GM18517 (cell line): ENCODE measurements around the gene RBPMS2.
"Not testable (repeated sequence)": the region's sequence is repeated elsewhere in the genome, so short reads cannot be mapped to it uniquely, and the experiment has no call there.

Experiments
- ATAC-seq: cut with Tn5 transposase; IDR thresholded peaks from one replicate; pipeline ENCODE4 v1.9.1; 2021; ENCODE audit warnings: mild to moderate bottlenecking, moderate library complexity; ENCODE audit not compliant: unreplicated experiment

The RBPMS2 gene

GRCh38 chr15:64754663-64755426, 20.5 kb downstream of the RBPMS2 start:
- no peak for ATAC-seq

DNA sequence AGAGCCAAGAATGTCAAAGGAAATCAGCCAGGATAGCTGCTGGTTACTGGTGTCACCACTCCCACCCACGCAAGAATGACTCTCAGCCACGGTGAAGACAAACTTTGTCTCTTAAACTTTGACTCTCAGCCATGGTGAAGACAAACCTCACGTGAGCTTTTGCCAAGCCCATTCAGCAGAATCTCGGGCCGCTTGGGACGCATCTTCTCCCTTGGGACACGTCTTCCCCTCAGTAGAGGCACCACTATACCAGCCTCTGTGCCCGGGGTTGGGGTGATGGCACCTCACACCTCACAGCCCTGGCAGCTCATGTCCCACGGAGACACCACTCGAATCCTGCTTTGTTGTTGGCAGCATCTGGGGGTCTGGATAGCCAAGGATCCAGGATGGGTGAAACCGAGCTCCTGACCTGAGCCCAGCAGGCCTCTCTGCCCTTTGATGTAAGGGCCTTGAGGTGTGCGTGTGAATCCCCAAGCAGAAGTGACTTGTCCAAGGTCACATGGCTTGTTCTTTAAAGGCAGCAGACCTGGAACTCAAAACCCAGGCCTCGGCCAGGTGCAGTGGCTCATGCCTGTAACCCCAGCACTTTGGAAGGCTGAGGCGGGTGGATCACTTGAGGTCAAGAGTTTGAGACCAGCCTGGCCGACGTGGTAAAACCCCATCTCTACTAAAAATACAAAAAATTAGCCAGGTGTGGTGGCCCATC, 21.8 kb downstream of the RBPMS2 start:
- ATAC-seq, result no peak

DNA sequence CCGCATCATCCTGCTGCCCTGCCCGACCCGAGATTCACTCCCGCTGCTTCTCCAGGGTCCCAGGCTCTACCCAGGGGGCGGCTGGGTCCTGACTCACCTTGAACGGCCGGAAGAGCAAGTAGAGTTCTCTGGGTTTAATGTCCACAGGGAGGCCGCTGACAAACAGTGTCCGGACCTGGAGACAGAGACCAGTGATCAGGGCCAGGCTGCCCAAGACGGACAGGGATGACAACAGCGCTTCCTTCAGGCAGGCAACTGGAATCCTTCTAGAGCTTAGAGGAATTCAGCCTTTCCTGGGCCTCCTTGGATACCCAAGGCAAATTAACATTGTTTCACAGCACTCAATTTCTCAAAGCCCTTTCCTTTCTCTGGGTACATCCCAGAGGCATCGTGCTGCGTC, 23.9 kb downstream of the RBPMS2 start:
- ATAC-seq, result no peak

GRCh38 chr15:64749999-64750657, 25.3 kb downstream of the RBPMS2 start:
- ATAC-seq, result no peak

GRCh38 chr15:64749167-64749566, 26.2 kb downstream of the RBPMS2 start:
- no peak for ATAC-seq

- ATAC-seq, result no peak
Measured at GRCh38 chr15:64748251-64748650, 27.1 kb downstream of the RBPMS2 start.

DNA sequence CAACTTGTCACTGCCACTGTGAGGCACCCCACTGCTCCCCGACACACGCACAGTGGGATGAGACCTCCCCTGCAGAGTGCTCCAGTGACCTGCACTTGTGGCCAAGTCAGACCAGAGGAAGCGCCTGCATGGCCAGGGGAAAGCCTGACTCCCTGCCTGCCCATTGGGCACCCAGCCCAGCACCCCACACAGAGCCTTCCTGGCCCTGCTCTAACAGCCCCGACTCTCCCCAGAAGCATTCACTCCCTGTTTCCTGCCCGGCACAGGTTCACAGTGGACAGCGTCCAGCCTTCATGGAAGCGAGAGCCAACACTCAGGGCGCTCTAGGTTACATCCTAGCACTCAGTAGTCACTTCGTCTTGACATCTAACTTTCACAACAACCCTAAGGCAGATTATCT, 27.8 kb downstream of the RBPMS2 start:
- ATAC-seq, result no peak

DNA sequence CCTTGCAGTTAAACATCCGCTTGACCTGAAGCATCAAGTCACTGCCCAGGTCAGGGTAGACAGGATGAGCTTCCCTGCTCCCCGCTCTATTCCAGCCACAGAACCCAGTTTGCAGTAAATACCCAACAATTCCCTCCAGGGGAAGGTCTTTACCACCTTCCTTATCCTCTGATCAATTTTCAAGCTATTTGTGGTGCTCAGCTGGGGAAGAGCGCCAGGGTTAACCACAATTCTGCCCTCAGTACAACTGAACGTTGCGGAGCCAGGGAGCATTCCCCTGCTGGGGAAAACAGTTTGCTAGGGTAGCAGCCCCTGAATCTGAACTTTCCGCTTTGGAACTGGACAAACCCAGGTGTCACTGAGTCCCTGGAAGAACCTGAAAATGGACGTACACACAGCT, 28.5 kb downstream of the RBPMS2 start:
- no peak for ATAC-seq

DNA sequence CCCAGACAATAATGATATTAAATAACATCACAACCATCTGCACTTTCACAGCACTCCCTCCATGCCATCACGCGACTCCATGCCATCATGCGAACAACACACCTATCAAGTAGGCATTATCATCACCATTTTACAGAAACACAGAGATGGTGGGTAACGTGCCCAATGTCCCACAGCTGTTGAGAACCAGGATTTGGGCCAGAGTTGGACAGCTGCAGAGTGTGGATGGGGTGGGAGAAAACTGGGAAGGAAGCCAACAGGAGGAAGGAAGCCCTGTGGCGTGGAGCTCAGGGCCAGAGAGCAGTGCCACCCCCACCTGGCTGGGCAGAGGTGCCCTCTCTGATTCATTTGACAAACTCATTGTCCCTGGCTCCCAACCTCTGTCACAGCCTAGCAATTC, 29.0 kb downstream of the RBPMS2 start:
- no peak for ATAC-seq

DNA sequence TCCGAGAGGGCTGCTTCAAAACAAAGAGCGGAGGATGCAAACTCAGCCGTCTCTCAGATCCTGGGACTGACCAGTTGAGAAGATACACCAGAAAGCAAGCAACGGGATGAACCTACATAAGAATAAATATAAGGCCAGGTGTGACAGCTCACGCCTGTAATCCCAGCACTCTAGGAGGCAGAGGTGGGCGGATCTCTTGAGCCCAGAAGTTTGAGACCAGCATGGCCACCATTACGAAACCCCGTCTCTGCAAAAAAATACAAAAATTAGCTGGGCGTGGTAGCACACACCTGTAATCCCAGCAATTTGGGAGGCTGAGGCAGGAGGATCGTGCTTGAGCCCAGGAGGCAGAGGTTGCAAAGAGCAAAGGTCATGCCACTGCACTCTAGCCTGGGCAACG, 31.7 kb downstream of the RBPMS2 start:
- no peak for ATAC-seq

GRCh38 chr15:64742921-64743320, 32.5 kb downstream of the RBPMS2 start:
- ATAC-seq, result no peak

DNA sequence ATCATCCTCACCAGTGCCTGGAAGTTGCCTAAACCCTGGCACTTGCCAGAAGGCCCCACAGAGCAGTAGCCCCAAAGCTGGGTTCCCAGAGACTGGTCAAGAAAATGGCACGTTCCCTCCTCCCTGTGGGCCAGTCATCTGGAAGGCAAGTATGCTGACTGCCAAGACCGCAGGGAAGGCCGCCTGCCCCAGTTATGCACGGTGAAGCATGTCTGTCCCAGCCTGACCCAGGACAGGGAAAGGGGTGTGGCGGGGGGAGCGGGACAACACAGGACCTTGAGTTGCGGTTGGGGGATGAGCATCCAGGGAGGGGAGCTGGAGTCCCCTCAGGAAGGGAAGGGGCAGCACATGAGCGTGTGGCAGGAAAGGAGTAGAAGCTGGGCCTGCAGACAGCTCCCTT, 33.0 kb downstream of the RBPMS2 start:
- no peak for ATAC-seq

DNA sequence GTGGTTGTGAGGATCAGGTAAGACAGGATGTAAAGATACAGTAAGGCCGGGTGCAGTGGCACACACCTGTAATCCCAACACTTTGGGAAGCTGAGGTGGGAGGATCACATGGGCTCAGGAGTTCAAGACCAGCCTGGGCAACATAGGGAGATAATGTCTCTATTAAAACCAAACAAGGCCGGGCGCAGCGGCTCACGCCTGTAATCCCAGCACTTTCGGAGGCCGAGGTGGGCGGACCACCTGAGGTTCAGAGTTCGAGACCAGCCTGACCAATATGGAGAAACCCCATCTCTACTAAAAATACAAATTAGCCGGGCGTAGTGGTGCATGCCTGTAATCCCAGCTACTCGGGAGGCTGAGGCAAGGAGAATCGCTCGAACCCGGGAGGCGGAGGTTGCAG, 33.7 kb downstream of the RBPMS2 start:
- not testable (repeated sequence) for ATAC-seq

GRCh38 chr15:64740311-64741170, 34.8 kb downstream of the RBPMS2 start:
- ATAC-seq, result no peak

DNA sequence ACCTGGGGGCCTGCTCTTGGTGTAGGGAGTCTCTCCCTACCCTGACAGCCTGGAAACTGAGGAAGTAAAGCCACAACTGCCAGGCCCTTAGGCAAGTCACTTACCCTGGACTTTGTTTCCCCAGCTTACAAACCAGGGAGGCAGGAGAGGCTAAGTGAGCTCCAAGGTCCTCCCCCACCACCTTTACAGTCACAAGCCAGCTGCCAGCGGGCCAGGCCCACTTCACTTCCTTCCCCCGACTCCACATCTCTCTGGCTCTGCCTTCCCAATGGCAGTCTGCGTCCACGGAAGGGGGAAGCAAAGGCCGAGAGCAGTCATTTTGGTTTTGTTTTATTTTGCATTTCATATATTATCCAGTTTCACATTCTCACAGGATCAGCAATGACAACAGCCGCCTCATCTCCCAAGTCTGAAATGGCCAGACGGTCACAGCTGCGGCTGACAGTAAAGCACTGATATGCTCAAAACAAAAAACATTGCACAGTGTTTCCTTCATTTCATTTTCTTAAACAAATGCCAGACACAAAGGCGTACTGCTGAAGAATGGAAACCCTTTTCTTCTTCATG, 35.7 kb downstream of the RBPMS2 start:
- ATAC-seq, result no peak

GRCh38 chr15:64739156-64739555, 36.2 kb downstream of the RBPMS2 start:
- ATAC-seq, result no peak

DNA sequence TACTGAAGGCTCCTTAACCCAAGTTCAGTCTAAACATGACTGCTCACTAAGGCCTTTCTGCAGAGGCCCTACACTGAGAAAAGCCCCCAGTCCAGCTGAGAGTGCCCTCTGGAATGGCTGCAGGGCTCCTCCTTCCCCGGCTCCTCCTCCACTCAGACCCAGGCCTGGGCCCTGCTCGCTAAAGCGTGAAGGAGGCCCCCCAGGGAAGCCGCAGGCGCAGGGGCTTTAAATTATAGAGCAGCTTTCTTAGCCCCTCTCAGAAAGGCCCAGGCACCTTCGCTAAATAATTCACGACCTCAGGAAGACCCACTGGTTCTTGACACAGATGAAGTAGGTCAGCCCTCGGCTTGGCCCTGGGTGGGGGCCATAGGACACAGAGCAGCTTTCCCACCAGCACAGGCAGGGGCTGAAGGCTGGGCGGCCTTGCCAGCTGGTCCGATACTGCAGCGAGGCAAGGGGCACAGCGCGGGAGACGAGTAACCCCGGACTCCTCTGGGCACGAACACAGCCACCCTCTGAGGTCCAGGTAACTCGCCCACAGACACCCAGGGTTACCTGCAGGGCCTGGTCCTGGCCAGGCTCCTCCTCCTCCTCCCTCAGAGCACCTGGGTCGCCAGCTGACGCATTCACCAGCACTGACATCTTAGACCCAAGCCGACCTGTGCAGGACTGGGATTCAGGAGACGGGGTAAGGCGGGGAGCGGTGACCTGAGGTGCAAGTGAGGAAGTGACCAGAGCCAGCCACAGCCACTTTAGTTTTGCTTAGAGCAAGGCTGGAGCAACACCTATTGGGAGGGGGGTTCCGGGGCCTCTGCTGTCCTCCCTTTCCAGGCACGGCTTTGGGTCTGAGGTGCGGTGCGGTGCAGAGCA, 36.9 kb downstream of the RBPMS2 start:
- ATAC-seq, result no peak

DNA sequence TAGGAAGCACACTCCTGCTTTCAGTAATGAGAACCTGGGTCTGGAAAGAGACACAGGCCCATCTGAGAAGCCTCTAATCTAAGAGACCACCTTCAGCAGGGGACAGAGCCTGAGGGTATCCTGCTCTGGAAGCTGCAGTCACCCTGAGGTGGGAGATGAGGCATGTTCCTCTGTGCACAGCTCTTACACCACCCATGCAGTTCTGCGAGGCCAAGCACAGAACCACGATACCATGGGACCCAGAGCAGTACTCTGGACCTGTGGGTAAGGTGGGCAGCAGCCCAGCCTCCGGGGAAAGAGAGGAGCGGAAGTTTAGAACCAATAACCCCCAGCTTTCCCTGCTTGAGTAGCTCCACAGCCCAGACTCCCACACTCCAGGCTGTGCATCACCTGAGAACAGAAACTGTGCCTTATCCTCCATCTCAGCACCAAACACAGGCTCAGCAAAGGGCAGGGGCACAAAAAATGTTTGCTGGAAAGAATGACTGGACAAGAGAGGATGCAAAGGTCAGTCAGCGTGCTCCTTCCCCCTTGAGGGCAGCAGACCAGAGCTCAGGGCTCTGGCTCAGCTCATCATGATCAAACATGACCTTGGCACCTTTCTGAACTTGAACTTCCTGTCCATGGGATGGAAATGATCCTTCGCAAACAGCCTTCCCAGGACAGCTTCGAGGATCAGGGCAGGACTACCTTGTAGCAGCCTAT, 43.1 kb downstream of the RBPMS2 start:
- ATAC-seq, result no peak

DNA sequence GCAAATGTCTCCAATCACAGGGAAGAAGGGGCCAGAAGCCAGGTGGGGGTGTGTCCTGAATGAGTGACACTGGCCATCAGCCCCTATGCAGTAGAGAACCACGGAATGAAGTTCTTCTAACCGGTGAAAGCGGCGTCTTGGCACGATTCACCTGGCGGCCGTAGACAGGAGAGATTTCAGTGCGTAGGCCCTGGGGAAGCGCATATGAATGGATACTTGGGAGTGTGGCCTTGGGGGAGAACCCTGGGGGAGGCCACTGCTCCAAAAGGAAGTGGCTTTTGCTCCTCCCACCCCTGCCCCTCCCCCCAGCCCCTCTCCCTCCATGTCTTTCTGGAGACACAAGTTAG, 43.6 kb downstream of the RBPMS2 start:
- no peak for ATAC-seq
